PFSK-1 (cell line): ENCODE measurements around the gene PRKN.

Source experiments
- FOXP2 ChIP-seq: optimal IDR thresholded peaks from 2 replicates; pipeline ENCODE3; 2011; ENCODE audit warnings: borderline replicate concordance, control low read depth, inconsistent platforms; ENCODE audit not compliant: insufficient read depth; ENCODE audit errors: extremely low read length, extremely low read depth
- POLR2AphosphoS5 ChIP-seq: IDR thresholded peaks from 2 replicates; pipeline ENCODE4 v1.6.1; 2012; ENCODE audit warnings: low read depth, mild to moderate bottlenecking, control low read depth, low read length, moderate library complexity
- REST ChIP-seq, 2 experiments: IDR thresholded peaks; 2 replicates each; pipeline versions ENCODE4 v1.6.1 to v1.8.0; 2011 to 2012; ENCODE audit warnings: low read depth in 2 of 2, low read length in 2 of 2, control low read depth in 1 of 2, inconsistent platforms in 1 of 2, mild to moderate bottlenecking in 1 of 2, moderate library complexity in 1 of 2; ENCODE audit not compliant: insufficient read depth in 1 of 2
- SIN3A ChIP-seq: IDR thresholded peaks from 2 replicates; pipeline ENCODE4 v1.6.1; 2012; ENCODE audit warnings: mild to moderate bottlenecking, low read length, moderate library complexity, borderline replicate concordance; ENCODE audit not compliant: insufficient read depth
- TAF1 ChIP-seq: IDR thresholded peaks from 2 replicates; pipeline ENCODE4 v1.6.1; 2012; ENCODE audit warnings: low read length, control low read depth, borderline replicate concordance; ENCODE audit not compliant: insufficient read depth

Gene PRKN

GRCh38 chr6:161568885-161569456 lies 1158.6 kb downstream of the PRKN start:
- TF ChIP-seq REST (IDR thresholded peaks at IDR 0.05; ENCODE audit: insufficient read depth in 1 of 2, low read depth in 2 of 2, low read length in 2 of 2) = no peak

- TF ChIP-seq SIN3A (no peak), POLR2AphosphoS5 (no peak), TAF1 (no peak), FOXP2 (no peak), REST (IDR thresholded peaks at IDR 0.05; ENCODE audit: insufficient read depth in 1 of 2, low read depth in 2 of 2, low read length in 2 of 2) (no peak)
These were observed 1162.6 kb downstream of the PRKN start for GRCh38 chr6:161564952-161565351.

- no peak for TF ChIP-seq POLR2AphosphoS5
- TF ChIP-seq FOXP2 = no peak
- TF ChIP-seq TAF1 = no peak
These were observed 1165.7 kb downstream of the PRKN start for GRCh38 chr6:161561908-161562307.

- TF ChIP-seq SIN3A (no peak), TAF1 (no peak)
These were observed 1170.0 kb downstream of the PRKN start for GRCh38 chr6:161557333-161558107.

GRCh38 chr6:161554883-161555282 lies 1172.7 kb downstream of the PRKN start:
- no peak for TF ChIP-seq REST (IDR thresholded peaks at IDR 0.05; ENCODE audit: insufficient read depth in 1 of 2, low read depth in 2 of 2, low read length in 2 of 2)
- no peak for TF ChIP-seq POLR2AphosphoS5
- TF ChIP-seq SIN3A = no peak
- TF ChIP-seq FOXP2 = no peak
- no peak for TF ChIP-seq TAF1

GRCh38 chr6:161549977-161550655 lies 1177.5 kb downstream of the PRKN start:
- TF ChIP-seq REST (IDR thresholded peaks at IDR 0.05; ENCODE audit: insufficient read depth in 1 of 2, low read depth in 2 of 2, low read length in 2 of 2) (no peak), SIN3A (no peak), POLR2AphosphoS5 (no peak), TAF1 (no peak), FOXP2 (no peak)
